Activated CD4-positive, alpha-beta T cell treated with anti-CD3 and anti-CD28 coated beads, Interleukin-2, amount 10 ng/mL, durations not matched to agents 24 days and 14 days (primary cell): ENCODE measurements around the gene ARID5B. TPM values are rescaled to one million over a fixed set of nuclear protein-coding genes. Genes with fewer than 3 reads are reported as not detected.
"Not testable (repeated sequence)": the region's sequence is repeated elsewhere in the genome, so short reads cannot be mapped to it uniquely, and the experiment has no call there.

Experiments used
- DNase-seq: peaks from one replicate; pipeline ENCODE4 v3.0.0; 2022
- H3K27ac Mint-ChIP-seq: one replicate; pipeline ENCODE4 v1.8.0; 2022; ENCODE audit warnings: mild to moderate bottlenecking, mixed read lengths
- H3K27me3 Mint-ChIP-seq: one replicate; pipeline ENCODE4 v1.8.0; 2022; ENCODE audit warnings: mixed read lengths
- H3K36me3 Mint-ChIP-seq: one replicate; pipeline ENCODE4 v1.8.0; 2022; ENCODE audit warnings: low read depth, mild to moderate bottlenecking, mixed read lengths
- H3K4me1 Mint-ChIP-seq: one replicate; pipeline ENCODE4 v1.8.0; 2021; ENCODE audit warnings: mixed read lengths
- H3K4me3 Mint-ChIP-seq: one replicate; pipeline ENCODE4 v1.8.0; 2022; ENCODE audit warnings: mild to moderate bottlenecking, moderate library complexity, mixed read lengths
- H3K9me3 Mint-ChIP-seq: one replicate; pipeline ENCODE4 v1.8.0; 2021; ENCODE audit warnings: mixed read lengths
- intact Hi-C: fragments of 100-400 bp; cut with micrococcal nuclease; formaldehyde crosslinking; loops from one replicate; pipeline ENCODE4 v1.15.1; 2023
- total RNA-seq: library from RNA; stranded (reverse); gene quantifications from 2 replicates; pipeline ENCODE4 v1.2.3, GENCODE V29; 2022

The ARID5B gene
- total RNA-seq, 1 donor from 2014 or later: 58.2 TPM

DNA sequence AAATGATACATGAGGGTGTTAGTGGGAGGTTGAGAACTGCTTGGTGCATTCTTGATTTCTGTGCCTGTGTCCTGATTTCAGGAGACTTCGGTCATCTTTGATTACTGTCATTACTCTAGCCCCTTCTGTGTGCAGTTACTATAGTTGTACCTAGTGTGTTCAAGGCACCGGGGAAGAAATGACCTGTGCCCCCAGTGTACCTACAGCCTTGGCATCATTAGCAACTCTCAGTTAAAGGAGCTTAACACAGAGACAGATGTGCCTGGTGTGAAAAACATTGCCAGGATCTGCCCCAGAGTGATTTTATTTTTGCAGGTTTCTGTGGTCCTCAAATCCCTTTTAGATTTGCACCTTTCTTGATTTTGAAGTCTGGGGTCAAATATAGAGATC is 62.2 kb downstream of the ARID5B start:
- intact Hi-C loops: no loop called here
- no peak for DNase-seq
- Mint-ChIP-seq H3K27ac (peak overlapping the region; percentile 81), H3K36me3 (peaks cover 69% of the 10 kb centered on the region), H3K9me3 (peaks cover 4% of the 10 kb centered on the region), H3K4me3 (peak overlapping the region; percentile 42), H3K4me1 (peaks cover 76% of the 10 kb centered on the region), H3K27me3 (no peaks in the 10 kb centered on the region)

DNA sequence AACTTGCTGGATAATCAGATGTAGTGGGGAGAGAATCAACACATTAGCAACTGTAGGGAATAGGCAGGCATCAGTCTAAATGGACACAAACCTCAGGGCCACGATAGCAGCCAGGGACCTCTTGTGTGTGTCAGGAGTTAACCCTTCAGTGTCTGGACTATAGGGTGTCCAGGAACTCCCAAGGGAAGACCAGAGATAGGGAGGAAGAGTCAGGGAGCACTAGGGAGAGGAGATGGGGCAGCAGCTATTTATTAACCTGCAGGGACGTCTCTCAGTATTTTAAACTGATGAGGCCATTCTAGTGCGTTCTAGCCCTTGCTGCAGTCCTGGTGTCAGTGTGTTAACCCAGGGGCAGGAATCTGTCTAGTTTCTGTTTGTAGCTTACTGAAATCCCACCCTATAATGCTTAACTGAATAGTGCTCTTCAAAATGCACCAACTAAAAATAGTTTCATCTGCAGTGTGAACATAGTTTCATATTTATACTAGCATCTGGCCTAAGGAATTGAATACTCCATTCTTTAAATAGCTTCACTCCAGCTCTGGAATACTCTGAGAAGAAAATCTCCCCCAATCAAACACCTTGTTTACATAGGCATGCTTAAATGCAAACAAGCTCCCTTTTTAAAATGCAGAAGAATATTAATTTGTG is 62.7 kb downstream of the ARID5B start:
- Mint-ChIP-seq H3K9me3 (peaks cover under 1% of the 10 kb centered on the region), H3K27ac (peak overlapping the region; percentile 81), H3K4me1 (peaks cover 76% of the 10 kb centered on the region), H3K27me3 (no peaks in the 10 kb centered on the region), H3K36me3 (peaks cover 69% of the 10 kb centered on the region), H3K4me3 (peak overlapping the region; percentile 42)
- no peak for DNase-seq
- intact Hi-C loops: no loop called here

DNA sequence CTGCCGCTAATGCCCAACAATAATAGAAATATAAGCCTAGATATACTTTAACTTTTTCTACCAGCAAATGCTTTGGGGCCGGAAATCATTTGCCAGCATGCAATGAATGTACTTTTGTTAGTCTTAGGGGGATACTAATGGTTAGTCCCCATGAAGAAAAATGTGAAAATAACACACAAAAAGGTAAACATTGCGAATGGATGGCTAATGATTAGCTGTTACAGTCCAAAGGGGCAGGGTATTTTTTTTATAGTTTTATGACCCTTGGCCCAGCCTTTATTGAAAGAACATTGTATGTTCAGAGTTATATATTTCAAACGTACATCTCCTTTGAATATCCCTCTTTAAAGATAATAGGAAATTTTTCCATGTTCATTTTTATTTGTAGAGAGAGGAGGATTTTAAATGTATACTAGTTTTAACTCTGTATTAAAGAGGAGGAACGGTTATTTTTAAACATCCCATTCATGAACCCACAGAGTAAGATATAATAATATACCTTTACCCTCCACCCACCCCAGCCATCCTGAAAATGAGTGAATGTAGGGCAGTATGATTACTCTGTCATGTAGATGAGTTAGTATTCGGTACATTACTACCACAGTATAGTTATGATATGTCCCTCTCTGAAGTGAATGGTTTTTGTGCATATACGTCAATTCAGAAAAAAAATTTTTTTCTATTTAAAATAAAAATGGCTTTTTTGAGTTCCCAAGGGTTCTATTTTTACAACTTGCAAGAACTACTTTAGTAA is 63.6 kb downstream of the ARID5B start:
- peak overlapping the region; percentile 48 for H3K27ac Mint-ChIP-seq
- DNase-seq: no peak
- no peak overlapping the region for H3K4me3 Mint-ChIP-seq
- no peaks in the 10 kb centered on the region for H3K27me3 Mint-ChIP-seq
- intact Hi-C loops: loop anchor here (1.0 kb wide), 2 partner anchors 23 to 218 kb away; no protein-coding TSS in a partner anchor
- no peaks in the 10 kb centered on the region for H3K9me3 Mint-ChIP-seq
- peaks cover 68% of the 10 kb centered on the region for H3K36me3 Mint-ChIP-seq
- peaks cover 75% of the 10 kb centered on the region for H3K4me1 Mint-ChIP-seq

DNA sequence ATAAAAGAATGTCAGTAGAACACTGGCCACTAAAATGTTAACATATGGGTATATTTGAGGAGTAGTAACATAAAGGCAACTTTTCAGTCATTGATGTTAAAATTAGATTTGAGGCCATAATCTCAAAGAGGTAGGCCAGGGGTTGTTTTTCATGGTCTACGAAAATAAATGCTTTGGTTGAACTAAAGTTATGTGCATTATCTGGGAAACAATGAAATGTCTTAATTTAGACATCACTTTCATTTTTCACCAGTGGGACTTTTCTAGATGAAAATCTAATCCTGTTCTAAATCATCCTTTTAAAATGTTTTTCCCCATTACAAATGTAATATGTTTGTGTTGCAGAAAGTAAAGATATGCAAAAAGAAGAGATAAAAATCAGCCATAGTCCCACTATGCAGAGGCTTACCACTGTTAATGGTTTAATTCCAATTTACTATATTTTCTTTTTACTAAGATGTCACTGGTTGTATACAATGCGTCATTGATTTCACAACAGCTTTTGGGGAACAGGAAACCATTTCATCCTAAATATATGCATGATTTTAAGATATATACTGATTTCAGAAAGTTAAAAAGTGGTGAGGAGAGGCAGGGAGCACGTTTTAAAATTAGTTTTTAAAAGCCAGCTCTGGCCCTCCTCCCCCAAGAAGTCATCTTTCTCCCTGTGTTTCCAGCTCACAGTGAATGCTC is 64.3 kb downstream of the ARID5B start:
- H3K27ac Mint-ChIP-seq: peak overlapping the region; percentile 79
- H3K9me3 Mint-ChIP-seq: no peaks in the 10 kb centered on the region
- H3K27me3 Mint-ChIP-seq: no peaks in the 10 kb centered on the region
- DNase-seq: no peak
- peaks cover 78% of the 10 kb centered on the region for H3K4me1 Mint-ChIP-seq
- intact Hi-C loops: loop anchor here (1.0 kb wide), 4 partner anchors 22 to 217 kb away; no protein-coding TSS in a partner anchor
- peak overlapping the region; percentile 62 for H3K4me3 Mint-ChIP-seq
- peaks cover 72% of the 10 kb centered on the region for H3K36me3 Mint-ChIP-seq

DNA sequence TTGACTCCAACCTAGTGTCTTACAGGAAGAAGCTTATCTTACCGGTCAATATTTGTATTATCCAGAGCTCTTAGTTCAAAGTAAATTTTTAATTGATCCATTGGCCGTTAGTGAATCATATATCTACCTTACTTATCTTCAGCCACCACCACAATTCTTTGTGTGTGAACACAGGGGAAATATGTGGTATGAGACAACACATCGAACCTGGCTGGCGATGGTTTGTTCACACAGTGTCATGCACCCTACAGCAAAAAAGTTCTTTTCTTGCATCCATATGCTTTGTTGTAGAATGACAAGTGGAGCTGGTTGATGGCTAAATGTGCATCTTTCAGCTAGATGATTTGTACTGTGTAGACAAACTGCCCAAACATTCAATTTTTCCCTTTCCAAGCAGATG is 65.8 kb downstream of the ARID5B start:
- Mint-ChIP-seq H3K27me3 (no peaks in the 10 kb centered on the region), H3K9me3 (no peaks in the 10 kb centered on the region), H3K4me3 (no peak overlapping the region), H3K4me1 (peaks cover 72% of the 10 kb centered on the region), H3K27ac (peak overlapping the region; percentile 58), H3K36me3 (peaks cover 68% of the 10 kb centered on the region)
- intact Hi-C loops: no loop called here
- DNase-seq: no peak

DNA sequence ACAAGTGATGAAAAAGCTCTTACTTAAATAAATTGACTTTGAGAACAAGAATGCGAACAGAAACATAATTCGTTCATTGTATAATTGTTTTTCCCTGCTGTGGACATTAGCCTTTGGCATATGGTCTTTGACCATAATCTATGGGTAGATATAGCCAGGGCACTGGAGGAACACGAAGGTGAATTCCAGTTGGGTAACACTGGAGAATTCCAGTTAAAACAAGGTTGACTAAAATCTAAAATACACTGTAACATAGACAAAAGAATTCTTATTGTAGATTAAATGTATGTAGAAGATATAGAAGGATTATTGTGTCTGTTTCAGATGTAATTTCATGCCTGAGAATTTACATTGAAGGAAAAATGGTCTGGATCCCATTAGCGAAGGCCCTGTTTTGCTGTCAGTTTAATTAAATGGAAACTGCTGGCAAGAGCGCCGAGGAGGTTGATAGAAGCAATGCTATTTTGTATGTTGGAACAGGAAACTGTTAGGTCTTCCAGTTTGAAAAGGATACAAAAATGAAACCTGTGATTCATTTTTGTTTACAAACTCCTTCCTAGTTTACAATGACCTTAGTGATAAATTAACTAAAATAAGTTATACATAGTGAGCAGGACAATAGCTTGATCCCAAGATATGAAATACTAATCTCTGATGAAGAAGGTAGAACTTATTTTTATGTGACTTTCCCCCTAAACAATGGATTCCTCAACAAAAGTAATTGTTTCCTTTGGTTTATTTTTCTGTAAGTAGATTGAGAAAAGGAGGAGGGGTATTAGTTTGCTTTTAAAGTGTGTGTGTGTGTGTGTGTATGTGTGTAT is 68.9 kb downstream of the ARID5B start:
- no peak for DNase-seq
- H3K9me3 Mint-ChIP-seq: no peaks in the 10 kb centered on the region
- no peaks in the 10 kb centered on the region for H3K27me3 Mint-ChIP-seq
- intact Hi-C loops: no loop called here
- peaks cover 62% of the 10 kb centered on the region for H3K36me3 Mint-ChIP-seq
- peak overlapping the region; percentile 67 for H3K27ac Mint-ChIP-seq
- H3K4me1 Mint-ChIP-seq: peaks cover 67% of the 10 kb centered on the region
- peak overlapping the region; percentile 2 for H3K4me3 Mint-ChIP-seq

DNA sequence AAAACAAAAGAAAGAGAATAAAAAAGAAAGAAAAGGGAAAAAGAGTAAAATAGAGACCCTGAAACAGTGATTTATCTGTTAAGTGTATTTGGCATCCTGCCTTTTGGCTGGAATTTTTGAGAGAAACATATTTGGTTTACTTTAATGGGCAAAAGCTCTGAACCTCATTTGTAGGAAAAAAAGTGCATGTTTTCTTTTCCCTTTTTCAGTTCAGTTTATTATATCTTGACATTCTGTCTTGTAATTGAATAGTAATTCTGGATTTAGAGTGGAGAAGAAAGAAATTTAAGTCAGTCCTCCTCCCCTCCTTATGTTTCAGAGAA is 69.5 kb downstream of the ARID5B start:
- H3K27me3 Mint-ChIP-seq: no peaks in the 10 kb centered on the region
- DNase-seq: no peak
- H3K27ac Mint-ChIP-seq: peak overlapping the region; percentile 67
- peaks cover 61% of the 10 kb centered on the region for H3K36me3 Mint-ChIP-seq
- intact Hi-C loops: no loop called here
- no peaks in the 10 kb centered on the region for H3K9me3 Mint-ChIP-seq
- H3K4me1 Mint-ChIP-seq: peaks cover 63% of the 10 kb centered on the region
- peak overlapping the region; percentile 2 for H3K4me3 Mint-ChIP-seq

DNA sequence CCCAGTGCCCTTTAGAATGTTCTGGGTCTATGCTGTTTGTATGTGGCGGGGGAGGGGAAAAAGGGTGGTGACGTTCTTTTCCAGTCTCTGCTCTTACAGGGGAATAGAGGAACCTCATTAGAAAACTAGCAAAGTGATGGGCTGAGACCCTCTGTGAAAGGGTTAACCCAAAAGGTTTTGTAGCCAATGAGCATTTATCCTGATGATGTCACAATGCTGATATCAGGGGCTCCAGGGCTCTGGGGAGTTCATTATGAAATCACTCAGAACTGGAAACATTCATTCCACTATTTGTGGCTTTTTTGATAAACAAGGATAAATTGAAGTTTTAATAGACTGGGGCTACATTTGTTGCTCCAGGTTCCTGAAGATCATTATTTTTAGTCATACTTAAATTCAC is 71.7 kb downstream of the ARID5B start:
- H3K36me3 Mint-ChIP-seq: peaks cover 59% of the 10 kb centered on the region
- H3K27me3 Mint-ChIP-seq: no peaks in the 10 kb centered on the region
- peaks cover 46% of the 10 kb centered on the region for H3K4me1 Mint-ChIP-seq
- H3K27ac Mint-ChIP-seq: peak overlapping the region; percentile 16
- DNase-seq: no peak
- peaks cover 5% of the 10 kb centered on the region for H3K9me3 Mint-ChIP-seq
- no peak overlapping the region for H3K4me3 Mint-ChIP-seq
- intact Hi-C loops: no loop called here

DNA sequence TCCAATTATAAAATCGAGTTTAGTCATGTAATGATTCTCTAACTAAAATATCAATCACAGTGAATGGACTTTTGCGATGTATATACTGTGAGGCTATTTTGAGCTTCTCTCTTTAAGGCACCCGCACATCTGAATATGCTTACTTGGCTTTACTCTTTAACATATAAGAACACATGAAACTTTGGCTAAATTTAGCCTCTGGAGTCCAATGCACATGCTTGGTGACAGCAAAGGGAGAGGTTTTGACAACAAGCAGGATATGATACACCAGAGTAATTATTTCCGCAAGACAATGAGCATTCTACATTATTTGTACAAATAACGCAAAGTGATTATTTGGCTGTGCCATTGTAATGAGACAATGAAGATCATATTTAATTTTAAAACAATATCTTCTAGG is 72.4 kb downstream of the ARID5B start:
- H3K36me3 Mint-ChIP-seq: peaks cover 59% of the 10 kb centered on the region
- H3K4me3 Mint-ChIP-seq: no peak overlapping the region
- peaks cover 5% of the 10 kb centered on the region for H3K9me3 Mint-ChIP-seq
- H3K4me1 Mint-ChIP-seq: peaks cover 42% of the 10 kb centered on the region
- intact Hi-C loops: no loop called here
- DNase-seq: no peak
- no peaks in the 10 kb centered on the region for H3K27me3 Mint-ChIP-seq
- no peak overlapping the region for H3K27ac Mint-ChIP-seq

DNA sequence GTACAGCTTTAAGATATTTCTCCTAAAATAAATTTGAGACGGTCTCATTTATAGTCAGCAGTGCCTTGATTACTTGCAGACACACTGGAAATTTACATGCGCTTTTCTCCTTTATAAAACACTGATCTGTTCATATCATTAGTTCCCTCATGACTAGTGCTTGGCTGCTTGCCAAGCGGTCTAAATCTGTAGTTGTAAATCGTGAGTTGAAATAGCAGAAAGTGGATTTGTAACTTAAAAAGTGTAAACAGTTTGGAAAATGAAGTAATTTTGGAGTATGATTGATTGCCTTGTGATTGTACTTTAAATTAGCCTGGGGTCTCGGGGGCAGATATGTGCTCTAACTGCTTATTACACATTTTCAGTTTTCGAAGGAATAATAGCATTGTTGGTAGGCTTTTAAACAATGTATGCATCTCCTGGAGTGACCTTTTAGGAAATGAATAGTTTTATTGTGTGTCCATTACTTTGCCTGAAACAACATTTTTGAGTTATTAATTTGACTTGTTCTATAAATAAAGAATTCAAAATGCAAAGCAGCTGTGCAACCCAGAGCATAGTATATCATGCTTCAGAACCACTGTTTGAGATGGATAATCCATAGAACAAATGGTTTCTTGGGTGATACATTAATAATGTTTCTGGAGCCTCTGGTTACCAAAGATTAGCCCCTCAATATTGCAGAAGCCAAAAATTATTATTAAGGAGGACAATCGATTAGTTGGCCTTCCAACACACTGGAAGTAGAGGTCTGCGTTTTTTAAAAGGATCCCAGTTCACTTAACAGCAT is 73.3 kb downstream of the ARID5B start:
- Mint-ChIP-seq H3K27ac (peak overlapping the region; percentile 59), H3K36me3 (peaks cover 59% of the 10 kb centered on the region), H3K27me3 (no peaks in the 10 kb centered on the region), H3K4me1 (peaks cover 37% of the 10 kb centered on the region), H3K9me3 (peaks cover 5% of the 10 kb centered on the region), H3K4me3 (no peak overlapping the region)
- intact Hi-C loops: no loop called here
- DNase-seq: no peak

DNA sequence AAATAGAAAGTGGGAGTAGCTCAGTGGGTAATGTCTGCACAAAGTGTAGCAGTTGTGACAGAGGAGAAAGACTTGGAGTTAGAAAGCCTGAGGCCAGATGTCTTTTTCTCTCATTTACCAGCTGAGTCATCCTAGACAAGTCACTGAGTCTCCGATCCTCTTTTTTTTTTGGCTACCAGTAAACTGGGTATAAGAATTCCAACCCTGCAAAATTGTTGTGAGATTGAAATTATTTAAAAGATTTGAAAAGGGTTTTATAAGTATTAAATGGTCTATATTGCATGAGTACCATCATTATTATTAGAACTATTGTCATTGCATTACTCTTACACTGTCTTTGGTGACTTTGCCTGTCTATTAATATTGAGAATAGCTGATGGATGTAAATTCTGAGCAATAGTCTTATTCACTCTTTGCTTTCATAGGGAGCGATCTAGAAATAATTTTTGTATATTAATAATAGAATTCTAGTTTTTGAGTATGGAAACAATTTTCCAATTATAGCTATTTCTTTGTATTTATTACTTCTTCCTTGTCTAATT is 74.0 kb downstream of the ARID5B start:
- intact Hi-C loops: no loop called here
- Mint-ChIP-seq H3K27me3 (no peaks in the 10 kb centered on the region), H3K4me3 (no peak overlapping the region), H3K4me1 (peaks cover 34% of the 10 kb centered on the region), H3K27ac (no peak overlapping the region), H3K9me3 (peaks cover 5% of the 10 kb centered on the region), H3K36me3 (peaks cover 59% of the 10 kb centered on the region)
- DNase-seq: no peak

DNA sequence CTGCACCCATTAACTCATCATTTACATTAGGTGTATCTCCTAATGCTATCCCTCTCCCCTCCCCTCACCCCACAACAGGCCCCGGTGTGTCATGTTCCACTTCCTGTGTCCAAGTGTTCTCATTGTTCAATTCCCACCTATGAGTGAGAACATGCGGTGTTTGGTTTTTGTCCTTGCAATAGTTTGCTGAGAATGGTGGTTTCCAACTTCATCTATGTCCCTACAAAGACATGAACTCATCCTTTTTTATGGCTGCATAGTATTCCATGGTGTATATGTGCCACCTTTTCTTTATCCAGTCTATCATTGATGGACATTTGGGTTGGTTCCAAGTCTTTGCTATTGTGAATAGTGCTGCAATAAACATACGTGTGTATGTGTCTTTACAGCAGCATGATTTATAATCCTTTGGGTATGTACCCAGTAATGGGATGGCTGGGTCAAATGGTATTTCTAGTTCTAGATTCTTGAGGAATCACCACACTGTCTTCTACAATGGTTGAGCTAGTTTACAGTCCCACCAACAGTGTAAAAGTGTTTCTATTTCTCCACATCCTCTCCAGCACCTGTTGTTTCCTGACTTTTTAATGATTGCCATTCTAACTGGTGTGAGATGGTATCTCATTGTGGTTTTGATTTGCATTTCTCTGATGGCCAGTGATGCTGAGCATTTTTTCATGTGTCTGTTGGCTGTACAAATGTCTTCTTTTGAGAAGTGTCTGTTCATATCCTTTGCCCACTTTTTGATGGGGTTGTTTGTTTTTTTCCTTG is 75.6 kb downstream of the ARID5B start:
- intact Hi-C loops, H3K27me3 Mint-ChIP-seq, H3K27ac Mint-ChIP-seq, H3K4me3 Mint-ChIP-seq, H3K9me3 Mint-ChIP-seq, DNase-seq: not testable (repeated sequence)
- peaks cover 39% of the 10 kb centered on the region for H3K4me1 Mint-ChIP-seq
- H3K36me3 Mint-ChIP-seq: peaks cover 65% of the 10 kb centered on the region
